Body of pancreas (tissue), 4 donors: ENCODE measurements around the gene USP5. TPM values are rescaled to one million over a fixed set of nuclear protein-coding genes. Genes with fewer than 3 reads are reported as not detected.

Experiments
- ATAC-seq: fragments of 150-250 bp; one replicate; pipeline ENCODE4 v1.9.1; 2016
- DNase-seq, 4 donors: peaks; one replicate each; pipeline ENCODE4 v3.0.0-alpha.2; 2019
- H3K27ac ChIP-seq, 4 donors: fragments of 200-600 bp; sonication (generic); 1 replicate in 3 of 4; 2 replicates in 1 of 4; pipeline versions ENCODE4 v1.5.1 to v1.6.1; 2016 to 2019; ENCODE audit warnings: mild to moderate bottlenecking in 1 of 4, mixed read lengths in 1 of 4, moderate library complexity in 1 of 4
- H3K27me3 ChIP-seq, 2 donors: fragments of 200-600 bp; sonication (generic); one replicate each; pipeline ENCODE4 v1.6.0; 2016; ENCODE audit warnings: mild to moderate bottlenecking in 1 of 2
- H3K36me3 ChIP-seq, 2 donors: fragments of 200-600 bp; sonication (generic); replicated peaks in 1 of 2; 2 replicates each; pipeline ENCODE4 v1.5.1; 2016; ENCODE audit warnings: low read depth in 2 of 2; ENCODE audit not compliant: insufficient read depth in 1 of 2
- H3K4me1 ChIP-seq: fragments of 200-600 bp; sonication (generic); one replicate; pipeline ENCODE4 v1.6.0; 2016
- H3K4me3 ChIP-seq, 2 donors: fragments of 200-600 bp; sonication (generic); 1 replicate in 1 of 2; 2 replicates in 1 of 2; pipeline ENCODE4 v1.5.1; 2016 to 2019
- H3K9me3 ChIP-seq, 3 donors: fragments of 200-600 bp; sonication (generic); 1 replicate in 2 of 3; 2 replicates in 1 of 3; pipeline ENCODE4 v1.5.1; 2016
- POLR2A ChIP-seq, 3 donors: fragments of 450-650 bp; IDR thresholded peaks; one replicate each; pipeline ENCODE4 v1.6.1; 2016; ENCODE audit warnings: antibody characterized with exemption in 3 of 3, mild to moderate bottlenecking in 2 of 3
- WGBS, 2 donors: methylation state at CpG; one replicate each; pipeline ENCODE4 v1.1.5; 2017; 5-methylcytosine and 5-hydroxymethylcytosine counted together
- intact Hi-C: fragments of 100-400 bp; cut with DNase I; formaldehyde crosslinking; loops from one replicate; pipeline ENCODE4 v1.15.1; 2023
- total RNA-seq, 2 donors: library from RNA; depleted of rRNA; stranded (reverse); fragments of >200 nt; gene quantifications; one replicate each; pipeline ENCODE4 v1.1.0, GENCODE V29; 2016
- TF ChIP-seq, protein P1 (sequence below), 7 experiments: fragments of 450-650 bp in 4 of 7; fragments of 200-600 bp in 3 of 7; sonication (generic) in 3 of 7; IDR thresholded peaks; one replicate each; pipeline ENCODE4 v1.5.1; 2016 to 2019; ENCODE audit warnings: antibody characterized with exemption in 7 of 7

The USP5 gene
- total RNA-seq, 2 donors from 2014 or later: 18.2 to 60.6 TPM

DNA sequence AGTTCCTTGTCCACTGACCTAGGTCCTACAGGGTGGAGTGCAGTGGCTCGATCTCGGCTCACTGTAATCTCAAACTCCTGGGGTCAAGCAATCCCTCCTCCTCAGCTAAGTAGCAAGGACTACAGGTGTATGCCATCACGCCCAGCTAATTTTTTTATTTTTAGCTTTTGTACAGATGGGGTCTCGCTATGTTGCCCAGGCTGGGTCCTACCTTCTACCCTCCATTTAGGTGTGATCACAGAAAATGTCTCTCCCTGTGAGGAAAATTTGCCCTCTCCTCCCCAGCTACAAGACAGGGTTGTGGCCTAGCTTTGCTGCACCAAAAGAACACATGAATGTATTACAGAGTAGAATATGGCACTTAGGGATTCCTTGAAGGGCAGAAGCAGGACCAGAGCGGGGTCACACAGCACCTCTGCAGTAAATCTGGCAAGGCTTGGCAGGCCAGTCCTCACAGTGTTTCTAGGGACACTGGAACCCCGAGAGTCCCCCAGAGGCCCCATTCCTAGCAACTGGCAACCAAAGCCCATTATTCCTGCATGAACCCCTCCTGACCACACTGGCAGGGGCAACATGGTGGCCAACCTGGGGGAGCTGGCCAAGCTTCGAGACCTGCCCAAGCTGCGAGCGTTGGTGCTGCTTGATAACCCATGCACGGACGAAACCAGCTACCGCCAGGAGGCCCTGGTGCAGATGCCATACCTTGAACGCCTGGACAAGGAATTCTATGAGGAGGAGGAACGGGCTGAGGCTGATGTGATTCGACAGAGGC, 60.4 kb downstream of the USP5 start:
- WGBS, 2 donors: 61 to 70% methylated on average over 8 to 15 of the region's 15 CpGs
- Histone ChIP-seq H3K36me3 (no peaks in the 10 kb centered on the region), H3K27me3 (peaks cover 0 to 15% of the 10 kb centered on the region in 2 donors), H3K27ac (no peak overlapping the region), H3K4me1 (peaks cover 17% of the 10 kb centered on the region), H3K4me3 (no peak overlapping the region), H3K9me3 (no peaks in the 10 kb centered on the region)
- TF ChIP-seq POLR2A (IDR thresholded peaks at IDR 0.05): no peak
- TF ChIP-seq, protein P1, sequence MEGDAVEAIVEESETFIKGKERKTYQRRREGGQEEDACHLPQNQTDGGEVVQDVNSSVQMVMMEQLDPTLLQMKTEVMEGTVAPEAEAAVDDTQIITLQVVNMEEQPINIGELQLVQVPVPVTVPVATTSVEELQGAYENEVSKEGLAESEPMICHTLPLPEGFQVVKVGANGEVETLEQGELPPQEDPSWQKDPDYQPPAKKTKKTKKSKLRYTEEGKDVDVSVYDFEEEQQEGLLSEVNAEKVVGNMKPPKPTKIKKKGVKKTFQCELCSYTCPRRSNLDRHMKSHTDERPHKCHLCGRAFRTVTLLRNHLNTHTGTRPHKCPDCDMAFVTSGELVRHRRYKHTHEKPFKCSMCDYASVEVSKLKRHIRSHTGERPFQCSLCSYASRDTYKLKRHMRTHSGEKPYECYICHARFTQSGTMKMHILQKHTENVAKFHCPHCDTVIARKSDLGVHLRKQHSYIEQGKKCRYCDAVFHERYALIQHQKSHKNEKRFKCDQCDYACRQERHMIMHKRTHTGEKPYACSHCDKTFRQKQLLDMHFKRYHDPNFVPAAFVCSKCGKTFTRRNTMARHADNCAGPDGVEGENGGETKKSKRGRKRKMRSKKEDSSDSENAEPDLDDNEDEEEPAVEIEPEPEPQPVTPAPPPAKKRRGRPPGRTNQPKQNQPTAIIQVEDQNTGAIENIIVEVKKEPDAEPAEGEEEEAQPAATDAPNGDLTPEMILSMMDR (IDR thresholded peaks at IDR 0.05): no peak
- intact Hi-C loops: no loop called here
- ATAC-seq (no peak), DNase-seq (no peak)

DNA sequence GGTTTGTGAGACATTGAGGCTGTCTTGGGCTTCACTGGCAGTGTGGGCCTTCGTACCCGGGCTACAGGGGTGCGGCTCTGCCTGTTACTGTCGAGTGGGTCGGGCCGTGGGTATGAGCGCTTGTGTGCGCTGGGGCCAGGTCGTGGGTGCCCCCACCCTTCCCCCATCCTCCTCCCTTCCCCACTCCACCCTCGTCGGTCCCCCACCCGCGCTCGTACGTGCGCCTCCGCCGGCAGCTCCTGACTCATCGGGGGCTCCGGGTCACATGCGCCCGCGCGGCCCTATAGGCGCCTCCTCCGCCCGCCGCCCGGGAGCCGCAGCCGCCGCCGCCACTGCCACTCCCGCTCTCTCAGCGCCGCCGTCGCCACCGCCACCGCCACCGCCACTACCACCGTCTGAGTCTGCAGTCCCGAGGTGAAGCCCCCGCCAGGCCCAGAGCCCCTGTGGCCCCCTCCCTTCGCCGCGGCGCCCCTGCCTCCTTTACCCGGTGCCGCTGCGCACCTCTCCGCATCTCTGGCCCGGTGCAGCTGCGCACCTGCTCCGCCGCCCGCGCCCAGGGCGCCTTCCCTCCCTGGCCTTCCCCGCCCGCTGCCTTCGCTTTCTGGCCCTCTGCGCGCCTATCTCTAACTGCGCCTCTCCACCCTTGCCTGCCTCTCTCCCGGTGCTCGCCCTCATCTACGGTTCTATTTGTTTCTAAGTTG, 62.4 kb downstream of the USP5 start, which contains the start of gene ENO2:
ENO2 (plus strand) TSS at position 335 of the 701 bp plus-strand sequence. CDS start 1,253 bp downstream, outside the sequence.
- peak in 3 of 4 donors; percentile 63 to 69 (median 69) for DNase-seq
- ATAC-seq: peak; percentile 78
- Histone ChIP-seq H3K27me3 (peaks cover 0 to 15% of the 10 kb centered on the region in 2 donors), H3K4me1 (peaks cover 17% of the 10 kb centered on the region), H3K4me3 (peak within 1 kb of the TSS; percentile 14 to 15), H3K36me3 (no peaks in the 10 kb centered on the region), H3K27ac (peak within 1 kb of the TSS in 3 of 4 donors; percentile 21 to 50 (median 49)), H3K9me3 (no peaks in the 10 kb centered on the region)
- TF ChIP-seq, protein P1 (IDR thresholded peaks at IDR 0.05): no peak
- TF ChIP-seq POLR2A (IDR thresholded peaks at IDR 0.05): peak in 2 of 3 donors; percentile 14 to 15
- intact Hi-C loops: no loop called here
- 0% methylated on average over 33 to 67 of the region's 68 CpGs for WGBS, 2 donors

DNA sequence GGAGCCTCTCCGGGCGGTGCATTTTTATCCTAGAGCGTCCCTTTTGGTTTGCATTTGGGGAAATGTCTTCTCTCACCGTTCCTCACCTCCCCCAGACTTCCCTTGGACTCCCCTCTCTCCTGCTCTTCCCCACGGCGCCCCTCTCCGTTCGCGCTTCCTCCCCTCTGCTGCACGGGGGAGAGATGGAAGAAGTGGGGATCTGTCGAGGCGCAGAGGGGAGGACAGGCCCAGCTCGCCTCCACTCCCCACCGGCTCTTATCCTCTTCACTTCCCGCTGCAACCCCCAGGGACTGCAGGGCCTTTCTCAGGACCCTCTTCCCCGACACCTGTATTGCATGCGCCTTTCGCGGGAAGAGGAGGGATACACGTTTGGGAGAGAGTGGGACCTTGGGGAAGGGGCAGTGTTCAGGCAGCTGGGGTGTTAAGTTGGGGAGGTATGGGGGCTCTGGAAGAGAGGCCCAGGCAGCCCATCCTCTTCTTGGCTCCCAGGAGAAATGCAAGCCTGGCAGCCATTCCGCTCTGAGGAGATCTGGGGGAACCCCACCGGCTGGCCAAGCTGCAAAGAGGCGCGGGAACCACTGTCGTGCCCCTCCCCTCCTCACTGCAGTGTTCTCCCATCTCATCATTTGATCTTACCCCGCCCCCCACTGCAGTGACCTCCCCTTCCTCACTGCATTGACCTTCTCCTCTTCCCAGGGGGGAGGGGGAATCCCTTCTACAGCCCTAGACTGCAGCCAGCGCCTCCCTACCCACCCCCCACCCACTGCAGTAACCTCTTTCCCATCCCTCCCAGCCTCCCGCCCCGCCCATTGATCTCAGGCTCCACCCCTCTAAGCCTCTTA, 63.2 kb downstream of the USP5 start:
- Histone ChIP-seq H3K9me3 (no peaks in the 10 kb centered on the region), H3K4me3 (peak overlapping the region in 1 of 2 donors; percentile 15), H3K27me3 (peaks cover 0 to 15% of the 10 kb centered on the region in 2 donors), H3K27ac (peak overlapping the region in 2 of 4 donors; percentile 21 to 49), H3K36me3 (no peaks in the 10 kb centered on the region), H3K4me1 (peaks cover 17% of the 10 kb centered on the region)
- TF ChIP-seq, protein P1 (IDR thresholded peaks at IDR 0.05): no peak
- no peak for TF ChIP-seq POLR2A (IDR thresholded peaks at IDR 0.05)
- DNase-seq: no peak
- WGBS, 2 donors: 23 to 24% methylated on average over 29 of the region's 29 CpGs
- intact Hi-C loops: no loop called here
- no peak for ATAC-seq

DNA sequence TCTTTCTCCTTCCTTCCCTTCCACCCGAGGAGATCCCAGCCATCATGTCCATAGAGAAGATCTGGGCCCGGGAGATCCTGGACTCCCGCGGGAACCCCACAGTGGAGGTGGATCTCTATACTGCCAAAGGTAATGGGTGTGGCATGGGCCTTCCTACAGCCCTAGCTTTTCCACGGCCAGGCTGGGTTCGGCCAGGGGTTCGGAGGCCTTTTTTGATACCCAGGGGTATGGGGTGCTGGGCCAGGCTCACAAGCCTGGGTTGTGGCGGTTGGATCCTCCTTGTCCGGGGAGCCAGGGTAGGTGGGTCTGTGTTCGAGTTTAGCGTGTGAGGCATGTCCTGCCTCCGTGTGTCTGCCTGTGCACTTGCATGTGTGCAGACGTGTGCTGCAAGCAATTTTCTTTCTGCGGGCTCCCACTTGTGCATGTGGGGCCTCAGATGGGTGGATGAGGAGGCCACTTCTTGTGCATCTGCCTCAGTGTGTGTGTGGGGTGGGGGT, 63.9 kb downstream of the USP5 start:
- TF ChIP-seq POLR2A (IDR thresholded peaks at IDR 0.05): no peak
- TF ChIP-seq, protein P1 (IDR thresholded peaks at IDR 0.05): no peak
- Histone ChIP-seq H3K27me3 (peaks cover 0 to 15% of the 10 kb centered on the region in 2 donors), H3K27ac (no peak overlapping the region), H3K4me3 (no peak overlapping the region), H3K9me3 (no peaks in the 10 kb centered on the region), H3K4me1 (peaks cover 17% of the 10 kb centered on the region), H3K36me3 (no peaks in the 10 kb centered on the region)
- no peak for ATAC-seq
- intact Hi-C loops: no loop called here
- 68 to 74% methylated on average over 5 to 14 of the region's 14 CpGs for WGBS, 2 donors
- no peak for DNase-seq

Other genes with a start within 250 kb of the USP5 start
- 100 to 1,000 TPM; 114 to 122 TPM for gene CHD4, start 244.8 kb upstream of the USP5 start, total RNA-seq
- 1 to 10 TPM in 1 of 2 donors, under 1 TPM in 1; 0.66 to 3.6 TPM for gene LPAR5, start 216.2 kb upstream of the USP5 start, total RNA-seq
- gene ACRBP, start 204.7 kb upstream of the USP5 start, total RNA-seq: 1 to 10 TPM in 1 of 2 donors, under 1 TPM in 1; 0.78 to 5.9 TPM
- 10 to 100 TPM; 23.3 to 39.9 TPM for gene ING4, start 189.0 kb upstream of the USP5 start, total RNA-seq
- 10 to 100 TPM; 20.0 to 25.4 TPM for gene ZNF384, start 162.8 kb upstream of the USP5 start, total RNA-seq
- not detected for gene PIANP, start 151.3 kb upstream of the USP5 start, total RNA-seq
- gene COPS7A, start 128.1 kb upstream of the USP5 start, total RNA-seq: 10 to 100 TPM; 20.2 to 27.7 TPM
- 10 to 100 TPM; 59.4 to 76.5 TPM for gene MLF2, start 99.0 kb upstream of the USP5 start, total RNA-seq
- 100 to 1,000 TPM in 1 of 2 donors, 10 to 100 TPM in 1; 69.5 to 109 TPM for gene PTMS, start 85.8 kb upstream of the USP5 start, total RNA-seq
- gene LAG3, start 79.6 kb upstream of the USP5 start, total RNA-seq: not detected
- gene CD4, start 62.6 kb upstream of the USP5 start, total RNA-seq: 1 to 10 TPM; 3.0 to 5.2 TPM
- gene GPR162, start 30.3 kb upstream of the USP5 start, total RNA-seq: under 1 TPM in 1 of 2 donors, not detected in 1; 0.78 TPM
- 10 to 100 TPM; 17.6 to 43.2 TPM for gene P3H3, start 23.7 kb upstream of the USP5 start, total RNA-seq
- under 1 TPM; 0.33 to 0.52 TPM for gene GNB3, start 11.2 kb upstream of the USP5 start, total RNA-seq
- gene CDCA3, start 864 bp upstream of the USP5 start, total RNA-seq: 1 to 10 TPM in 1 of 2 donors, under 1 TPM in 1; 0.52 to 2.3 TPM
- 100 to 1,000 TPM; 134 to 152 TPM for gene TPI1, start 15.4 kb downstream of the USP5 start, total RNA-seq
- 10 to 100 TPM in 1 of 2 donors, 1 to 10 TPM in 1; 2.6 to 11.9 TPM for gene SPSB2, start 21.2 kb downstream of the USP5 start, total RNA-seq
- 10 to 100 TPM in 1 of 2 donors, 1 to 10 TPM in 1; 7.0 to 21.1 TPM for gene LRRC23, start 52.7 kb downstream of the USP5 start, total RNA-seq
- gene ENO2, start 62.4 kb downstream of the USP5 start, total RNA-seq: 10 to 100 TPM in 1 of 2 donors, 1 to 10 TPM in 1; 4.4 to 11.9 TPM
- 10 to 100 TPM; 36.1 to 86.7 TPM for gene ATN1, start 75.8 kb downstream of the USP5 start, total RNA-seq
- gene RNU7-1, start 91.7 kb downstream of the USP5 start, total RNA-seq: not detected
- 100 to 1,000 TPM; 219 to 302 TPM for gene C12orf57, start 91.9 kb downstream of the USP5 start, total RNA-seq
- gene PTPN6, start 99.2 kb downstream of the USP5 start, total RNA-seq: 10 to 100 TPM; 18.4 to 19.4 TPM
- 100 to 1,000 TPM in 1 of 2 donors, 10 to 100 TPM in 1; 83.4 to 125 TPM for gene PHB2, start 118.5 kb downstream of the USP5 start, total RNA-seq
- 10 to 100 TPM in 1 of 2 donors, 1 to 10 TPM in 1; 8.3 to 15.5 TPM for gene EMG1, start 118.8 kb downstream of the USP5 start, total RNA-seq
- gene LPCAT3, start 166.3 kb downstream of the USP5 start, total RNA-seq: 10 to 100 TPM; 21.5 to 39.6 TPM
- gene C1S, start 208.6 kb downstream of the USP5 start, total RNA-seq: 100 to 1,000 TPM; 105 to 157 TPM
- gene C1R, start 240.3 kb downstream of the USP5 start, total RNA-seq: 100 to 1,000 TPM; 113 to 133 TPM